GM18508 (cell line): Measurements from ENCODE around the gene FBH1.
"Not testable (repeated sequence)": the region's sequence is repeated elsewhere in the genome, so short reads cannot be mapped to it uniquely, and the experiment has no call there.

Source experiments
- ATAC-seq: cut with Tn5 transposase; IDR thresholded peaks from one replicate; pipeline ENCODE4 v1.9.1; 2021; ENCODE audit warnings: moderate number of reproducible peaks; ENCODE audit not compliant: insufficient read depth, unreplicated experiment

The FBH1 gene

GRCh38 chr10:5935628-5936027 is 45.6 kb downstream of the FBH1 start:
- ATAC-seq, result no peak

GRCh38 chr10:5937016-5937415 is 47.0 kb downstream of the FBH1 start:
- no peak for ATAC-seq

GRCh38 chr10:5938291-5938690 is 48.2 kb downstream of the FBH1 start:
- no peak for ATAC-seq

- ATAC-seq, result no peak
Measured at GRCh38 chr10:5940807-5941218, 50.8 kb downstream of the FBH1 start.

GRCh38 chr10:5941579-5941978 is 51.5 kb downstream of the FBH1 start:
- ATAC-seq, result no peak

- no peak for ATAC-seq
Measured at GRCh38 chr10:5942001-5942400, 52.0 kb downstream of the FBH1 start.

DNA sequence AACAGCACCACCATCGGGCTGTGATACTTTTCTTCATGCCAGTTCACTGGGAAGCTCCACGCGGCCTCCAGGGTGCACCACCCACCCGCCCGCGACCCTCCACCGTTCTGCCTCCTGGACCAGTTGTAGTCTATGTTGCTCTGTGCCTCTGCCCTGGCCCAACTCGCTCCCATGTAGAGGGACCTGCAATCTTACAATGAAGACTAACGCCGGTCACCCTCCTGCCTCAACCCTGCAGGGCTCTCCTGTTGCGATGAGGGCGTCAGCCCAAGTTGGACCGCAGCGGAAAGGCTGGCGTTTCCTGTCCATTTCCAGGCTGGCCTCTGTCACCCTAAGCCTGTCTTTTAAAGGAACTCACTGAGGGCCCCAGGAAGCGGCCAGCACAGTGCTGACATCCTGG is 52.4 kb downstream of the FBH1 start:
- no peak for ATAC-seq

DNA sequence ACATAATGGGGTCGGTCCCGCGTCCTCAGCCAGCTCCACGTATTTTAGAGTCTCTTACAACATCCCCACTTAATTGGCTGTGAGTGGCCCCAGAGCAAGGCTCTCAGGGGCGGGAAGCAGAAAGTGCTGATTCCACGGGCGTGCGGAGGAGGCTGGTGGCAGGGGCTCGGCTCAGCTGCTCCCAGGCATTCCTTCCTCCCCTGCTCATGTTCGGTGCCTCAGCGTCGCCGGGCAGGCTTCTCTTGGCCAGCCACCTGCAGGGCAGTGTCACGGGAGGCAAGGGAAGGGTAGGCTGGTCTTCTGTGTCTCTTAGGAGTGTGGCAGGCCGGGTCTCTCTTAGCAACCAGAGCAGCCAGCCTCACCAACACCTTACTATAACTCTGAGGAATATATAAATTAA is 53.5 kb downstream of the FBH1 start:
- ATAC-seq, result no peak

DNA sequence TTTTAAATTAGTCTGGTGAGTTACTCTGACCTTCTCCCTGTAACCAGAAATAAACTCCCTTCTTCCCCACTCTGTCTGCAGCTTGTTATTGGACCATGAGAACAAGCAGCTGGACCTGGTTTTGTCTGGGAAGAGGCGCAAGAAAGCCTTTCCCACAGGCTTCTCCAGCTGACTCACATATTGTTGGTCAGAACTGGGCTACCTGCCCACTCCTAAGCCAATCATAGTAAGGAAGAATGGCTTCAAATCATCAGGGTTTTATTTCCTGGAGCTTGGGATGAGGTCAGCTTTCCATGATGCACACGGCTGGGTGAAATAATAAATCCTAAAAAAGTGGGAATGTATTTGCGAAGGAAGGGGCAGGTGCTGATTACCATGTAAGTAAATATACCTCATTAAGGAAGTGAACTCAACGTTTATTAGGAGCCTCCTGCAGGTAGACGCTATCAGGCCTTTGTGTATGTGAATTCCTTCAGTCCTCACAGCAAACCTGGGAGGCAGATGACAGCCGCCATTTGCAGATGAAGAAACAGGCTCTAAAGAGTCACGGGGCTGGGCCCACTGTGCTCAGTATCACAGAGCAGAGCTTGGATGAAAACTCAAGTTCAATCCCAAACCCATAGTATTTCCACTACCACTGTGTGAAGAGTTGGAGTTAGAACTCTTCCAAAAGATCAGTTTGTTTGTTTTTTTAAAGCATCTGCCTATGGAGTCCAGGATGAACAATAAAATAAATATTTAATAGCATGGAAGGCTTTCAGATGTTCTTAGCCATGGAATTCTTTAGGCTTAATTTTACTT is 54.5 kb downstream of the FBH1 start:
- no peak for ATAC-seq

- no peak for ATAC-seq
Measured at GRCh38 chr10:5945190-5945509, 55.1 kb downstream of the FBH1 start.

DNA sequence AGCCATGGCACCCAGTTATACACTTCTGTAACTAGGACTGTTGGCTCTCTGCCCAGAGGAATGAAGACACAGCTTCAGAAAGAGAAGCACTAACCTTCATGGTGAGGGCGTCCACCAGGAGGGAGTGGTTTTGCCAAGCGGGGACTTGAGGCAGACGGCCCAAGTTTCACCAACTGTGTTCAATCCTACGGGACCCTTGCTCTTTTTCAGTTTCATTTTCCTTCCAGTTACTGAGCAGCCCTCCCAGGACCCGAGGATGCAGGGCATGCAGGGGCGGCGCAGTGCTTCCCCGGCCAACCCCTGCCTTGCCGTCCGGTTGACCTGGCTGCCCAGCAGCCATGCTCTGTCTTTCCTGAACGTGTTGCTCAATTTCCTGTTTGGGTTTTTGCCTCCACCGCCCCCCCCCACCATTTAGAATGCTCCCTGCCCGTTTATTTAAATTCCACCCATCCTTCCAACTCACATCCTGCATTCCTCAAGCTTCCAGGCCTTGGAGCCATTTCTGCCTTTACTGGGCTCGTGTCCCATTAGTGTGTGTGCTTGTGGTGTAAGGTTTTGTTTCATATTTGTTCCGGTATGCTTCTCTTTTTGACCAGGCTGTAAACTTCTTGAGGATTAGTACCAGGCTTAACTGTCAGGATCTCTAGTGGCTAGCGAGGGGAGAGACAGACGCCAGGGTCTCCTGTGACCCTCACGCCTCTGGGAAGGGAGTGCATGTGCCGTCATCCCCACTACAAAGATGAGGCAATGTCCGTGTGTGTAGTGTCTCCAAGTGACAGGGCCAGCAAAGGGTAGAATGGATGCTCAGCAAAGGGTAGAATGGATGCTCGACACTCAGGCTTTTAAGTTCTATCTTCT is 55.7 kb downstream of the FBH1 start:
- ATAC-seq, result no peak

DNA sequence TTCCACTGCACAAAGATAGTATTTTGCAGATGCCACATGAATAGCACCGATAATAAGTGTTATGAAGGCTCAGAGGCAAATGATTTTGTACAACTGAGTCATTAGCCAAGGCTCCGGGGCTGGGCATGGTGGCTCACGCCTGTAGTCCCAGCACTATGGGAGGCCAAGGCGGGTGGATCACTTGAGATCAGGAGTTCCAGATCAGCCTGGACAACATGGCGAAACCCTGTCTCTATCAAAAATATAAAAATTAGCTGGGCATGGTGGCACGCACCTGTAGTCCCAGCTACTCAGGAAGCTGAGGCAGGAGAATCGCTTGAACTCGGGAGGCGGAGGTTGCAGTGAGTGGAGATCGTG is 56.4 kb downstream of the FBH1 start:
- not testable (repeated sequence) for ATAC-seq

GRCh38 chr10:5946786-5947185 is 56.7 kb downstream of the FBH1 start:
- no peak for ATAC-seq

DNA sequence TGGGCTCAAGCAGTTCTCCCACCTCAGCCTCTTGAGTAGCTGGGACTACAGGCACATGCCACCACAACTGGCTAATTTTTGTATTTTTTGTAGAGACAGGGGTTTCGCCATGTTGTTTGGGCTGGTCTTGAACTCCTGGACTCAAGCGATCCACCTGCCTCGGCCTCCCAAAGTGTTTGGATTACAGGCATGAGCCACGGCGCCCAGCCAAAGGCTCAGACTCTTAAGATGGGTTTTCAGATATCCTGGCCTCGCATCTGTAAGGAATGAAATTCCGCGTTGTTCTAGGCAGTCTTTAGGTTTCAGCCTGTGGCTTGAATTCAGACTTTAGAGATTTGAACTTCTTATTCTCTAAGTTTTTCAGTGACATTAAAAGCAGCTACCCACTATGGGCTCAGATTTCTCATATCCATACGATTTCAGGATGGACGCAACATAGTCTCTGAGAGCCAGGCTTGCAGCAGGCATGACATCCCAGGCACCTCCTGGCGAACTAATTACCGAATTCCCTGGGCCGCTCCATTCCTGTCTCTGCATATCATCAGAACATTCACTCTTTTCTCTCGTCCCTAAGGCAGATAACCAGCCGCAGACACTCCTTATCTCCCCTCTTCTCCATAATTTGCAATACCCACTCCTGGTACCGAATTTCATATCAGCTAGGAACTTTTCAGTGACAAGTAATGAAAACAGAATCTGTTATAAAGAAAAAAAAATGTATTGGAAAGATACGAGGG is 57.6 kb downstream of the FBH1 start:
- no peak for ATAC-seq

- no peak for ATAC-seq
Measured at GRCh38 chr10:5948208-5948585, 58.2 kb downstream of the FBH1 start.

DNA sequence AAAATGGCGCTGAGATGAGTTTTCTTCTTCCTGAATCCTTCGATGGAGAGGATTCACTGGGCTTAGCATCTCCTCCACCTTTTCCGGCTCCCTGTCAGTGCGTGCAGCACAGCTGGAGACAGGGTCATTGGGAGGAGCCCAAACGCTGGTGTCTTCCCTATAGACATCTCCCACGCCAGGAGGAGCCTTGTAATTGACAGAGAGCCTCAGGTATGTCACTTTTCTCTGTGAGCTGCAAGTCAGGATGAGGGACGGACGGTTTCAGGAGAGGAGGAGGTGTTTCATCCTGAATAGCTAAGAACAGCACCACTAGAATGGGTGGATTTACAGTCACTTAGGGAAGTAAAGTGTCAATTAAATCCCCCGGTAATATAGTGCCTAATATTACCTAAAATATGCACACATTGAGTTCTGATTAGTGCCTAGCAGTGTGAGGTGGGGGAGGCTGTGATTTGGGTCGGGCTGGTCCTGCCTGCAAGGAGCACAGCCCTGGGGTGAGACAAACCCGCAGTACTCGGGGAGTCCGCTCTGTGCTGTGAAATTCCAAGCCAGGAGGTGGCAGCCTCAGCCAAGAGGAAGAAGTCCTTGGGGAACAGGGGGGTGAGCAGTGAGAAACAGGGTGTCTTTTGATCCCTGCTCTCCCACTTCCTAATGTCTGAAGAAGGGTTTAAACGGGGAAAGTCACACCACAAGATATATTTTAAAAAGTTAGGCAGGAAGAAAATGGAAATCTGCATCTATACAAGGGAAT is 59.1 kb downstream of the FBH1 start:
- ATAC-seq, result no peak

- no peak for ATAC-seq
Measured at GRCh38 chr10:5951167-5951711, 61.2 kb downstream of the FBH1 start.

DNA sequence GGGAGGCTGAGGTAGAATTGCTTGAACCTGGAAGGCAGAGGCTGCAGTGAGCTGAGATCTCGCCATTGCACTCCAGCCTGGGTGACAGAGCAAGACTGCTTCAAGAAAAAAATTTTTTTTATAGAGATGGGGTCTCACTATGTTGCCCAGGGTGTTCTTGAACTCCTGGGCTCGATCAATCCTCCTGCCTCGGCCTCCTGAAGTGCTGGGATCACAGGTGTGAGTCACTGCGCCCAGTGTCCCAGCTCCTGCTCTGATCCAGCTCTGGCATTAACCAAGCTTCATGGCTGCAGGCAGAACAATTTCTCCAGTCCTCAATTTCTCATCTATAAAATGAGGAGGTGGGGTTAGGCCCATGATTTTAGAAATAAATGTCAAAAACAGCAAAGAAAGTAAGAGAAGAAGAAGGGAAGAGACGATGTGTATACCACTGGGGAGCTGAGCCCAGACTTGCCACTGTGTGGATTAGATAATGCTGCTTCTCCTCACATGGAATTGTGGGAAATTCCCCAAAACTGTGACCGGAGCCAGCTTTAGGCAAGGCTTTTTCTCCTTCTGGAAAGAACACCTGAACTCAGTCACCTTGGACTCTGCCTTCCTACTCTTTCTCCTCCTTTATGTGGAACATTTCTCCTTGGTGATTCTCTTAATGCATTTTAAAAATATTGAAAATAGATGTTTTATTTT is 61.8 kb downstream of the FBH1 start:
- ATAC-seq, result no peak

GRCh38 chr10:5952731-5953385 is 62.8 kb downstream of the FBH1 start:
- ATAC-seq, result no peak
